Keratinocyte (primary cell): ENCODE results near the gene PTPRT. TPM values are rescaled to one million over a fixed set of nuclear protein-coding genes. Genes with fewer than 3 reads are reported as not detected.

Experiments
- DNase-seq: peaks from one replicate; pipeline ENCODE4 v3.0.0-alpha.2; 2011; ENCODE audit warnings: low read depth, missing footprints, low spot score
- FAIRE-seq: peaks from 2 replicates; lab custom pipeline; 2011; peaks lifted over from hg19 to GRCh38; lab: Jason Lieb, UNC
- H2AFZ ChIP-seq: 2 replicates; pipeline ENCODE4 v1.6.0; 2012; ENCODE audit warnings: low read length, control low read depth, inconsistent platforms; ENCODE audit not compliant: control insufficient read depth
- H3K27ac ChIP-seq: 2 replicates; pipeline ENCODE4 v1.5.1; 2011; ENCODE audit warnings: low read length; ENCODE audit not compliant: control insufficient read depth, insufficient read depth
- H3K27me3 ChIP-seq: 3 replicates; pipeline ENCODE4 v1.6.0; 2011; ENCODE audit warnings: low read length; ENCODE audit not compliant: control insufficient read depth, insufficient read depth; ENCODE audit errors: extremely low read depth
- H3K36me3 ChIP-seq, 2 experiments: 2 replicates in 1 of 2; 3 replicates in 1 of 2; pipeline ENCODE4 v1.5.1; 2011; ENCODE audit warnings: low read length in 2 of 2, mild to moderate bottlenecking in 1 of 2; ENCODE audit not compliant: control insufficient read depth in 2 of 2, insufficient read depth in 2 of 2; ENCODE audit errors: extremely low read depth in 1 of 2
- H3K4me1 ChIP-seq: 3 replicates; pipeline ENCODE4 v1.5.1; 2011; ENCODE audit warnings: low read length; ENCODE audit not compliant: control insufficient read depth, insufficient read depth; ENCODE audit errors: extremely low read depth
- H3K4me2 ChIP-seq: 3 replicates; pipeline ENCODE4 v1.6.0; 2011; ENCODE audit warnings: low read depth, low read length; ENCODE audit not compliant: control insufficient read depth, insufficient read depth; ENCODE audit errors: extremely low read depth
- H3K4me3 ChIP-seq, 3 experiments: fragments of 200-600 bp in 1 of 3; sonication (generic) in 1 of 3; 2 replicates in 2 of 3; 3 replicates in 1 of 3; pipeline ENCODE4 v1.5.1; 2011 to 2016; ENCODE audit warnings: low read length in 3 of 3, mild to moderate bottlenecking in 3 of 3, control low read depth in 2 of 3, inconsistent platforms in 1 of 3, low read depth in 1 of 3, mixed read lengths in 1 of 3, mixed run types in 1 of 3, moderate library complexity in 1 of 3; ENCODE audit not compliant: control insufficient read depth in 2 of 3, insufficient read depth in 2 of 3; ENCODE audit errors: extremely low read depth in 1 of 3
- H3K79me2 ChIP-seq: 2 replicates; pipeline ENCODE4 v1.6.0; 2012; ENCODE audit warnings: low read length; ENCODE audit not compliant: control insufficient read depth, insufficient read depth
- H3K9ac ChIP-seq: 3 replicates; pipeline ENCODE4 v1.6.0; 2011; ENCODE audit warnings: low read length; ENCODE audit not compliant: control insufficient read depth, insufficient read depth; ENCODE audit errors: extremely low read depth
- H3K9me1 ChIP-seq: 3 replicates; pipeline ENCODE4 v1.6.0; 2011; ENCODE audit warnings: low read length; ENCODE audit not compliant: control insufficient read depth, insufficient read depth; ENCODE audit errors: extremely low read depth
- H3K9me3 ChIP-seq: 2 replicates; pipeline ENCODE4 v1.5.1; 2012; ENCODE audit warnings: low read depth, low read length; ENCODE audit not compliant: control insufficient read depth
- H4K20me1 ChIP-seq: 3 replicates; pipeline ENCODE4 v1.6.0; 2011; ENCODE audit warnings: low read length; ENCODE audit not compliant: control insufficient read depth, insufficient read depth; ENCODE audit errors: extremely low read depth
- CTCF ChIP-seq, 3 experiments: IDR thresholded peaks in 1 of 3; conservative IDR thresholded peaks in 1 of 3; optimal IDR thresholded peaks in 1 of 3; 2 replicates in 2 of 3; 3 replicates in 1 of 3; pipeline versions ENCODE3 to v1.5.1; 2011; ENCODE audit warnings: low read length in 3 of 3, mild to moderate bottlenecking in 3 of 3, moderate library complexity in 2 of 3, control low read depth in 1 of 3, inconsistent platforms in 1 of 3; ENCODE audit not compliant: insufficient read depth in 2 of 3; ENCODE audit errors: extremely low read depth in 1 of 3
- EZH2 ChIP-seq: IDR thresholded peaks from one replicate; pipeline ENCODE4 v1.6.1; 2012; ENCODE audit warnings: inconsistent platforms, mild to moderate bottlenecking, low read length, moderate library complexity
- dilution Hi-C: fragments of 300-500 bp; cut with MboI; formaldehyde crosslinking; loops from one replicate; pipeline ENCODE4 v1.7.0; 2020; ENCODE audit warnings: low sequenced_read_pairs; ENCODE audit not compliant: extremely low pct_ligation_motif_present
- polyA plus RNA-seq, 5 experiments: library from polyadenylated mRNA; depleted of rRNA in 3 of 5; stranded (reverse) in 3 of 5; stranded (forward) in 1 of 5; unstranded in 1 of 5; fragments of >200 nt; gene quantifications; 1 replicate in 1 of 5; 2 replicates in 3 of 5; 3 replicates in 1 of 5; pipeline versions ENCODE4 v1.2.1 to v1.2.3, GENCODE V29; 2011 to 2012; ENCODE audit warnings: missing spikeins in 2 of 5, low read depth in 1 of 5, low replicate concordance in 1 of 5

PTPRT gene
- polyA plus RNA-seq, 1 donor (not counting 4 experiments of a cell fraction or from before 2014, with no cell fraction given): not detected

- dilution Hi-C loops: no loop called here
- Histone ChIP-seq H4K20me1 (no peaks in the 10 kb centered on the region), H3K79me2 (no peaks in the 10 kb centered on the region), H3K9me1 (no peaks in the 10 kb centered on the region), H3K9me3 (no peaks in the 10 kb centered on the region), H3K36me3 (no peaks in the 10 kb centered on the region), H3K27ac (no peak overlapping the region), H3K4me2 (no peak overlapping the region), H3K27me3 (no peaks in the 10 kb centered on the region), H3K9ac (no peak overlapping the region), H2AFZ (no peak overlapping the region), H3K4me3 (no peak overlapping the region), H3K4me1 (no peaks in the 10 kb centered on the region)
- DNase-seq (no peak), FAIRE-seq (no peak)
- TF ChIP-seq EZH2 (no peak), CTCF (optimal IDR thresholded peaks at IDR 0.05 in 1 of 3, IDR thresholded peaks at IDR 0.05 in 1 of 3, conservative IDR thresholded peaks at IDR 0.05 in 1 of 3; ENCODE audit: extremely low read depth in 1 of 3, insufficient read depth in 2 of 3, low read length in 3 of 3) (no peak)
Observed at GRCh38 chr20:42795111-42795695, 394.5 kb downstream of the PTPRT start.

GRCh38 chr20:42792052-42792451, 397.7 kb downstream of the PTPRT start:
- FAIRE-seq (no peak), DNase-seq (no peak)
- H3K9ac ChIP-seq: no peak overlapping the region
- H3K4me3 ChIP-seq: no peak overlapping the region
- no peak overlapping the region for H3K27ac ChIP-seq
- dilution Hi-C loops: no loop called here
- no peaks in the 10 kb centered on the region for H4K20me1 ChIP-seq
- no peaks in the 10 kb centered on the region for H3K9me3 ChIP-seq
- H3K27me3 ChIP-seq: no peaks in the 10 kb centered on the region
- no peak for TF ChIP-seq EZH2
- no peak for TF ChIP-seq CTCF (optimal IDR thresholded peaks at IDR 0.05 in 1 of 3, IDR thresholded peaks at IDR 0.05 in 1 of 3, conservative IDR thresholded peaks at IDR 0.05 in 1 of 3; ENCODE audit: extremely low read depth in 1 of 3, insufficient read depth in 2 of 3, low read length in 3 of 3)
- H2AFZ ChIP-seq: no peak overlapping the region
- no peaks in the 10 kb centered on the region for H3K79me2 ChIP-seq
- no peaks in the 10 kb centered on the region for H3K36me3 ChIP-seq
- no peaks in the 10 kb centered on the region for H3K4me1 ChIP-seq
- no peaks in the 10 kb centered on the region for H3K9me1 ChIP-seq
- H3K4me2 ChIP-seq: no peak overlapping the region
